ENCODE data around the gene CD247.

CD247 gene

GRCh38 chr1:167499664-167500101, 18.6 kb downstream of the CD247 start:
- Histone ChIP-seq H2BK5ac (ENCODE audit: low read depth, low read length, poor library complexity) (no peak overlapping the region), H4K8ac (ENCODE audit: low read depth, low read length) (no peak overlapping the region), H2BK120ac (ENCODE audit: insufficient read depth, low read length, poor library complexity) (no peak overlapping the region), H3K14ac (ENCODE audit: low read length) (no peak overlapping the region), H2AFZ (ENCODE audit: insufficient read depth, low read length, poor library complexity) (no peak overlapping the region), H3K4me3 (ENCODE audit: low read depth, low read length) (no peak overlapping the region), H3K27ac (ENCODE audit: low read depth, low read length) (no peak overlapping the region), H2BK12ac (ENCODE audit: low read length) (no peak overlapping the region), H3K4me1 (ENCODE audit: control insufficient read depth in 1 of 2, insufficient read depth in 2 of 2, low read length in 2 of 2) (no peaks in the 10 kb centered on the region), H4K12ac (ENCODE audit: low read depth, low read length) (no peak overlapping the region), H3K4ac (ENCODE audit: low read depth, low read length) (no peak overlapping the region), H3K9ac (ENCODE audit: low read length) (no peak overlapping the region), H3K79me2 (ENCODE audit: control insufficient read depth, insufficient read depth, low read length, poor library complexity) (no peaks in the 10 kb centered on the region), H3K18ac (ENCODE audit: low read length) (no peak overlapping the region), H3K9me3 (ENCODE audit: insufficient read depth, low read depth, low read length) (peaks cover 2% of the 10 kb centered on the region), H3K23ac (ENCODE audit: low read length) (no peak overlapping the region), H3K79me1 (ENCODE audit: low read length) (no peaks in the 10 kb centered on the region), H2AK5ac (ENCODE audit: low read length) (no peak overlapping the region), H3K36me3 (ENCODE audit: control insufficient read depth in 1 of 2, insufficient read depth in 2 of 2, low read length in 2 of 2) (no peaks in the 10 kb centered on the region), H3K4me2 (ENCODE audit: low read length) (no peak overlapping the region), H4K91ac (ENCODE audit: low read depth, low read length) (no peak overlapping the region), H3K27me3 (ENCODE audit: insufficient read depth, low read length) (no peaks in the 10 kb centered on the region)
- DNase-seq = no peak
- WGBS (ENCODE audit: extremely low coverage, insufficient coverage, insufficient read length) = no CpG with 5 or more reads among the region's 3 CpGs

GRCh38 chr1:167499106-167499505, 19.2 kb downstream of the CD247 start:
- H3K23ac ChIP-seq (ENCODE audit: low read length) = no peak overlapping the region
- no peak overlapping the region for H3K4me3 ChIP-seq (ENCODE audit: low read depth, low read length)
- no peak for DNase-seq
- H3K14ac ChIP-seq (ENCODE audit: low read length) = no peak overlapping the region
- H4K12ac ChIP-seq (ENCODE audit: low read depth, low read length) = no peak overlapping the region
- no peak overlapping the region for H4K91ac ChIP-seq (ENCODE audit: low read depth, low read length)
- no CpG with 5 or more reads among the region's 4 CpGs for WGBS (ENCODE audit: extremely low coverage, insufficient coverage, insufficient read length)
- no peaks in the 10 kb centered on the region for H3K36me3 ChIP-seq (ENCODE audit: control insufficient read depth in 1 of 2, insufficient read depth in 2 of 2, low read length in 2 of 2)
- no peak overlapping the region for H2BK5ac ChIP-seq (ENCODE audit: low read depth, low read length, poor library complexity)
- H2AK5ac ChIP-seq (ENCODE audit: low read length) = no peak overlapping the region
- H3K79me1 ChIP-seq (ENCODE audit: low read length) = no peaks in the 10 kb centered on the region
- no peaks in the 10 kb centered on the region for H3K79me2 ChIP-seq (ENCODE audit: control insufficient read depth, insufficient read depth, low read length, poor library complexity)
- H3K4ac ChIP-seq (ENCODE audit: low read depth, low read length) = no peak overlapping the region
- H3K9me3 ChIP-seq (ENCODE audit: insufficient read depth, low read depth, low read length) = peaks cover 2% of the 10 kb centered on the region
- H4K8ac ChIP-seq (ENCODE audit: low read depth, low read length) = no peak overlapping the region
- H2BK120ac ChIP-seq (ENCODE audit: insufficient read depth, low read length, poor library complexity) = no peak overlapping the region
- no peak overlapping the region for H3K9ac ChIP-seq (ENCODE audit: low read length)
- H3K4me2 ChIP-seq (ENCODE audit: low read length) = no peak overlapping the region
- H3K27me3 ChIP-seq (ENCODE audit: insufficient read depth, low read length) = no peaks in the 10 kb centered on the region
- no peak overlapping the region for H3K18ac ChIP-seq (ENCODE audit: low read length)
- H2BK12ac ChIP-seq (ENCODE audit: low read length) = no peak overlapping the region
- no peak overlapping the region for H2AFZ ChIP-seq (ENCODE audit: insufficient read depth, low read length, poor library complexity)
- no peaks in the 10 kb centered on the region for H3K4me1 ChIP-seq (ENCODE audit: control insufficient read depth in 1 of 2, insufficient read depth in 2 of 2, low read length in 2 of 2)
- no peak overlapping the region for H3K27ac ChIP-seq (ENCODE audit: low read depth, low read length)

- DNase-seq = no peak
- no peak overlapping the region for H2AK5ac ChIP-seq (ENCODE audit: low read length)
- H4K8ac ChIP-seq (ENCODE audit: low read depth, low read length) = no peak overlapping the region
- H3K36me3 ChIP-seq (ENCODE audit: control insufficient read depth in 1 of 2, insufficient read depth in 2 of 2, low read length in 2 of 2) = no peaks in the 10 kb centered on the region
- H3K4me1 ChIP-seq (ENCODE audit: control insufficient read depth in 1 of 2, insufficient read depth in 2 of 2, low read length in 2 of 2) = no peaks in the 10 kb centered on the region
- no peak overlapping the region for H3K27ac ChIP-seq (ENCODE audit: low read depth, low read length)
- H3K4me3 ChIP-seq (ENCODE audit: low read depth, low read length) = no peak overlapping the region
- WGBS (ENCODE audit: extremely low coverage, insufficient coverage, insufficient read length) = no CpG with 5 or more reads among the region's 11 CpGs
- H4K91ac ChIP-seq (ENCODE audit: low read depth, low read length) = no peak overlapping the region
- no peak overlapping the region for H3K9ac ChIP-seq (ENCODE audit: low read length)
- no peaks in the 10 kb centered on the region for H3K27me3 ChIP-seq (ENCODE audit: insufficient read depth, low read length)
- no peak overlapping the region for H3K14ac ChIP-seq (ENCODE audit: low read length)
- no peaks in the 10 kb centered on the region for H3K79me1 ChIP-seq (ENCODE audit: low read length)
- no peak overlapping the region for H2BK12ac ChIP-seq (ENCODE audit: low read length)
- no peaks in the 10 kb centered on the region for H3K79me2 ChIP-seq (ENCODE audit: control insufficient read depth, insufficient read depth, low read length, poor library complexity)
- no peak overlapping the region for H3K4me2 ChIP-seq (ENCODE audit: low read length)
- H3K4ac ChIP-seq (ENCODE audit: low read depth, low read length) = no peak overlapping the region
- H3K9me3 ChIP-seq (ENCODE audit: insufficient read depth, low read depth, low read length) = peaks cover 2% of the 10 kb centered on the region
- no peak overlapping the region for H2BK120ac ChIP-seq (ENCODE audit: insufficient read depth, low read length, poor library complexity)
- no peak overlapping the region for H2AFZ ChIP-seq (ENCODE audit: insufficient read depth, low read length, poor library complexity)
- no peak overlapping the region for H3K23ac ChIP-seq (ENCODE audit: low read length)
- no peak overlapping the region for H2BK5ac ChIP-seq (ENCODE audit: low read depth, low read length, poor library complexity)
- H4K12ac ChIP-seq (ENCODE audit: low read depth, low read length) = no peak overlapping the region
- H3K18ac ChIP-seq (ENCODE audit: low read length) = no peak overlapping the region
These were observed 21.3 kb downstream of the CD247 start for GRCh38 chr1:167496797-167497619.

GRCh38 chr1:167493372-167493771, 25.0 kb downstream of the CD247 start:
- no peaks in the 10 kb centered on the region for H3K79me1 ChIP-seq (ENCODE audit: low read length)
- H2BK120ac ChIP-seq (ENCODE audit: insufficient read depth, low read length, poor library complexity) = no peak overlapping the region
- no peaks in the 10 kb centered on the region for H3K79me2 ChIP-seq (ENCODE audit: control insufficient read depth, insufficient read depth, low read length, poor library complexity)
- peaks cover 2% of the 10 kb centered on the region for H3K9me3 ChIP-seq (ENCODE audit: insufficient read depth, low read depth, low read length)
- no peak overlapping the region for H3K14ac ChIP-seq (ENCODE audit: low read length)
- no peak overlapping the region for H3K9ac ChIP-seq (ENCODE audit: low read length)
- no peaks in the 10 kb centered on the region for H3K27me3 ChIP-seq (ENCODE audit: insufficient read depth, low read length)
- H3K4me1 ChIP-seq (ENCODE audit: control insufficient read depth in 1 of 2, insufficient read depth in 2 of 2, low read length in 2 of 2) = no peaks in the 10 kb centered on the region
- no peak overlapping the region for H3K18ac ChIP-seq (ENCODE audit: low read length)
- no peak overlapping the region for H2BK5ac ChIP-seq (ENCODE audit: low read depth, low read length, poor library complexity)
- H4K91ac ChIP-seq (ENCODE audit: low read depth, low read length) = no peak overlapping the region
- DNase-seq = no peak
- H2AK5ac ChIP-seq (ENCODE audit: low read length) = no peak overlapping the region
- no peak overlapping the region for H4K12ac ChIP-seq (ENCODE audit: low read depth, low read length)
- H2AFZ ChIP-seq (ENCODE audit: insufficient read depth, low read length, poor library complexity) = no peak overlapping the region
- H3K4me3 ChIP-seq (ENCODE audit: low read depth, low read length) = no peak overlapping the region
- no peak overlapping the region for H2BK12ac ChIP-seq (ENCODE audit: low read length)
- no peak overlapping the region for H3K23ac ChIP-seq (ENCODE audit: low read length)
- no peaks in the 10 kb centered on the region for H3K36me3 ChIP-seq (ENCODE audit: control insufficient read depth in 1 of 2, insufficient read depth in 2 of 2, low read length in 2 of 2)
- H4K8ac ChIP-seq (ENCODE audit: low read depth, low read length) = no peak overlapping the region
- WGBS (ENCODE audit: extremely low coverage, insufficient coverage, insufficient read length) = no CpG with 5 or more reads among the region's 2 CpGs
- H3K4ac ChIP-seq (ENCODE audit: low read depth, low read length) = no peak overlapping the region
- no peak overlapping the region for H3K27ac ChIP-seq (ENCODE audit: low read depth, low read length)
- H3K4me2 ChIP-seq (ENCODE audit: low read length) = no peak overlapping the region

Data from trophoblast cell (in vitro differentiated cells and primary cell).